Measurements from ENCODE around the gene FAM234B.
"Not testable (repeated sequence)": the region's sequence is repeated elsewhere in the genome, so short reads cannot be mapped to it uniquely, and the experiment has no call there.

The FAM234B gene

GRCh38 chr12:13060581-13060980 lies 16.4 kb downstream of the FAM234B start:
- no peak for DNase-seq (ENCODE audit: low spot score)

- no peak for DNase-seq (ENCODE audit: low spot score)
Measured at GRCh38 chr12:13061377-13061776, 17.2 kb downstream of the FAM234B start.

DNA sequence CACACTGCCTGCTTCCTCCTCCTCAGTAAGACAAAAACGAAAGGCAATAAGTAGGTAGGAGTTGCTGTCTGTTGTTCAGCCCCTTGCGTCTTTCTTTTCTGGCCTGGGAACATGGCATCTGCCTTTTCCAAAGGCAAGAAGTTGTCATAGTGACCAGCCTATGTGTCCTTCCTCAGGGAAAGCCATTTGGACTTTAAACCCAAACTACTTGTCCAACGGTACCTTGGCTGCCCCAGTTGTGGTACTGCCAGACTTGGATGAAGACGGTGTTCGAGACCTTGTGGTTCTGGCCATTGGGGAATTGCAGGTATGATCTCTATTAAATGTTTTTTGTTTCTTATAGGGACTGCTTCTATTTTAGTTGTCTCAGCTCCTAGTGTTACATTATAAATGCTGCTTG lies 18.5 kb downstream of the FAM234B start:
- no peak for DNase-seq (ENCODE audit: low spot score)

GRCh38 chr12:13066014-13066413 lies 21.8 kb downstream of the FAM234B start:
- no peak for DNase-seq (ENCODE audit: low spot score)

- no peak for DNase-seq (ENCODE audit: low spot score)
Measured at GRCh38 chr12:13066459-13066858, 22.3 kb downstream of the FAM234B start.

GRCh38 chr12:13067322-13067721 lies 23.1 kb downstream of the FAM234B start:
- DNase-seq (ENCODE audit: low spot score) = peak; percentile 11

DNA sequence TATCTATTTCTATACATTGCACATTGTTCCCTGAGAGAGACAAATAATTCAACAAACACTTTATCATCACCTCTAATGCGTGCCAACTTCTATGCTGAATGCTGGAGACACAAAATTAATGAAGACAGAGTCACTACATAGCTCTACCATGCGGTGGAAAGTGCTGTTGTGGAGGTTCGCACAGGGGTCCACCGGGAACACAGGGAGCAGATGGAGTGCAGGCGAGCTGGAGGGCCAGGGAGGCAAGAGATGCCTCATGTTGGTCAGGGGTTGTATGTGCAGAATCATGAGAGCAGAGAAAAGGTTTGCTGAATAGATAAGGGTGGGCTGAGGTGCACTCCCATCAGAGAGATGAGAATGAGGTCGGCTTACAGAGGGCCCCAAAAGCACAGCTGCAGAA lies 25.2 kb downstream of the FAM234B start:
- DNase-seq (ENCODE audit: low spot score) = no peak

DNA sequence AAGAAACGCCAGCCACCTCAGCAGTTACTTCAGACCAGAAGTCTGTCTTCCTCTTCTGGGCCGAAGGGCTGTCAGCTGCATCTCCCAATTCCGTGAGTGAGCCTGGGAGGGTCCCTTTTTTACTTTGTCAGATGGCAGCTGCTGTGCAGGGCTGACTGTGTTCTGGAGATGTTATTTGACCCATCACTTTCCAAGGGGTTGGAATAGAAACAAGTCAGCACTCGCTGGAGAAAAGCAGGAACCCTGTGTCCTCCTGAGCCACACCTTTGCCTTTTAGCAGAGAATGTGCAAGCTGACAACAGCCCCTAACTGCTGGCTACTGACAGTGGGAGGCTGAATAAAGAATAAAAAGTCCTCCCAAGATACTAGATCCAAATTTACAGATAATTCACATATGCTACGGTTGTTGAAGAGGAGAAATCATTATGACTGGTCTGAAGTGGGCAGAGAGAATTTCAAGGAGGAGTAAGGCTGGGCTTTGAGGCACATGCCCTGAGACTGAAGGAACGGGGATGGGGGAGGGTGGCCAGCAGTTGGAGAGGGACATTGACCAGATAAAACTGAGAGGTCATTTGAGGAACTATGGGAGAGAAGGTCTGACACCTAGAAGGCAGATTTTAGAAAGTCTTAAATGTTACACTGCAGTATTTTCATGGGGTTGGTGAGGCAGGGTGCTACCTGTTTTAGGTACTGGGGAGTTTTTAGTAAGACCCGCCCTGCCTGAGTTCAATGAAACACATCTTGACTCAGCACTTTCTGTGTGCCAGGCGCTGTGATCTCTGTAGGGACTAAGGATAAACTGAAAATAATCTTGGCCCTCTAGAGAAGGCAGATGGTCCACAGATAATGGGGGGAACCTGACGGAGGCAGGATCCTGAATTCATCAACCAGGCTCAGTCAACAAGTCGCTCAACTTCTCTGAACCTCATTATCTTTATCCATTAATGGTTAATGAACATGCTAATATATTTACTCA lies 27.4 kb downstream of the FAM234B start:
- no peak for DNase-seq (ENCODE audit: low spot score)

GRCh38 chr12:13073173-13073572 lies 29.0 kb downstream of the FAM234B start:
- no peak for DNase-seq (ENCODE audit: low spot score)

- DNase-seq (ENCODE audit: low spot score) = no peak
Measured at GRCh38 chr12:13074396-13075117, 30.4 kb downstream of the FAM234B start.

DNA sequence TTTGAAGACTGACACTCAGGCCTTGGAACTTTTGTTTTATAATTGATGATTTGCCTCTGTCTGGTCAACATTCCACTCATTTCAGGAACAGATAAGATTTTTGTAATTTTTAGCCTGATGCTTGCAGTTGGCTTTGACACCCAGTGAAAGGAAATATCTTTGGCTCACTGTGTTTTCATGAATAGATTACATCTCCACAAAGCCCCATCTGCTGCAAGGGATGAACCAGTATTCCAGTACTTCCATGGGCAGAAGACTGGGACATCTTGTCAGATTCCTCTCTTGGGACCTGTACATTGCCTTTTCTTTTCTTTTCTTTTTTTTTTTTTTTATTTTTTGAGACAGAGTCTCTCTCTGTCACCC lies 30.9 kb downstream of the FAM234B start:
- DNase-seq (ENCODE audit: low spot score) = no peak

DNA sequence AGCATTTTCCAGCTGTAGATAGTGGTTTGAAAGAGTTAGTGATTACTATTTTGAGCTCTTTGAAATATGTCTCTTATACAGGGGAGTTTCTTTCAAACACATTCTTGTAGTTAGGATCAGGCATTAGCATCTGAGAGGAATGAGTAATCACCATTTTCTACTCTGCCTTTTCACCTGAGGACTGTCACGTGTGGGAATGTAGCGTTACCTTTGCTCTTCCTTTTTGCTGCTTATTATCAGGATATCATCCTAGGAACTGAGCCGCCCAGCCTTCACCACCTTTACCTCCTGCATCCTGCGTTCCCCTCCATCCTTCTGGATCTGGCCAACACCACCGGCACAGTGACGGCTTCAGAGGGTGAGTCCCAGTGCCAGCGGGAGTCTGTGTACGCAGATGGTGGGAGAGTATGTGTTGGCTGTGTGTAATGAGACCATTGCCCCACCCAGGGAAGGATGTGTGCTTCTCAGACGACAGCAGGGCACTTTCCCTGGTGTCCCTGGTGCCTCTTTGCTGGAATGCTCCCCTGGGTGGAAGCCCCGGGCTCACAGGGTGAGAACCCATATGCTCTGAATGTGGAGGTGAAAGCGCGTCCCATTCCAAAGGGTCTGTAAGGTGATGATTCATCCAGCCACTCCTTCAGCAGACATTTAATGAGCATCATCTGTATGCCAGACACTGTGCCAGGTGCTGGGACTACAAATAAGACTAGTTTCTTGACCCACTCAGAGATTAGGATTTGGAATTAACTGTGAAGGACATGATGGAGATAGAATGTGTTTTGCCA lies 31.8 kb downstream of the FAM234B start:
- no peak for DNase-seq (ENCODE audit: low spot score)

GRCh38 chr12:13079440-13079906 lies 35.3 kb downstream of the FAM234B start:
- no peak for DNase-seq (ENCODE audit: low spot score)

GRCh38 chr12:13080266-13080665 lies 36.1 kb downstream of the FAM234B start:
- no peak for DNase-seq (ENCODE audit: low spot score)

GRCh38 chr12:13082861-13083260 lies 38.7 kb downstream of the FAM234B start:
- DNase-seq (ENCODE audit: low spot score) = no peak

DNA sequence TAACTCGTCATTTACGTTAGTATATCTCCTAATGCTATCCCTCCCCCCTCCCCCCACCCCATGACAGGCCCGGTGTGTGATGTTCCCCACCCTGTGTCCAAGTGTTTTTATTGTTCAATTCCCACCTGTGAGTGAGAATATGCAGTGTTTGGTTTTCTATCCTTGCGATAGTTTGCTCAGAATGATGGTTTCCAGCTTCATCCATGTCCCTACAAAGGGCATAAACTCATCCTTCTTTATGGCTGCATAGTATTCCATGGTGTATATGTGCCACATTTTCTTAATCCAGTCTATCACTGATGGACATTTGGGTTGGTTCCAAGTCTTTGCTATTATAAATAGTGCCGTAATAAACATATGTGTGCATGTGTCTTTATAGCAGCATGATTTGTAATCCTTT lies 39.5 kb downstream of the FAM234B start:
- DNase-seq (ENCODE audit: low spot score) = not testable (repeated sequence)

DNA sequence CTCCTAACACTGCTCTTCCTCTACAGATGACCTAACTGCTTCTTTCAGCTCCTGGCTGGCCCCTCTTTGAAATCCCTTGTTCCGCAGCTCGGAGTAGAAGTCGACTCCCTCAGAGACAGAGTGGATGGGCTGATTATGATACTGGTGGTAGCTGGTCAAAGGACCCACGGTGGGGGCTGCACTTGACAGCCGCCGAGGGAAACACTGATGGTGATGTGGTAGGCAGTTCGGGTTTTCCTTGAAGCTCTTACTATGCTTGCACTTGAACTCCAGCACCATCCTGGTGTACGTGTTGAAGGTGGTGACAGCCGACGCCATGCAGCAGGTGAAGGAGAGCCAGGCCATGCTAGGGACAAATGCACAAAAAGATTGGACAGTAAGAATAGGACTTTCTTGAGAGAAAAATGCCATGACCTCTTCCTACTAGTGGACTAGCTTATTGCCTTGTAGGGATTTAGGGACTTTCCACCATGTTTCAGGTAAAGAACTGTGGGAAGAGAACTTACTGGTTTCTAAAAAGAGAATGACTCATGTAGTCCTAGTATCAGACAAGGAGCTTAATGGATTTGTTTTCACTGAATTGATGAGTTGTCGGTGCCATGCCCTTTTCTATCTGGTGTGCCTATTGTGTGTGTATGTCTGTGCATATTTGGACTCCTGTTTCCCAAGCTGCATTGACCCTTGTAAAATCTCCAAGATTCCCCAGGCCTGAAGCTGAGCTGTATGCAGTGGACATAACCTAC lies 40.9 kb downstream of the FAM234B start:
- no peak for DNase-seq (ENCODE audit: low spot score)

GRCh38 chr12:13085968-13086686 lies 41.9 kb downstream of the FAM234B start:
- no peak for DNase-seq (ENCODE audit: low spot score)

DNA sequence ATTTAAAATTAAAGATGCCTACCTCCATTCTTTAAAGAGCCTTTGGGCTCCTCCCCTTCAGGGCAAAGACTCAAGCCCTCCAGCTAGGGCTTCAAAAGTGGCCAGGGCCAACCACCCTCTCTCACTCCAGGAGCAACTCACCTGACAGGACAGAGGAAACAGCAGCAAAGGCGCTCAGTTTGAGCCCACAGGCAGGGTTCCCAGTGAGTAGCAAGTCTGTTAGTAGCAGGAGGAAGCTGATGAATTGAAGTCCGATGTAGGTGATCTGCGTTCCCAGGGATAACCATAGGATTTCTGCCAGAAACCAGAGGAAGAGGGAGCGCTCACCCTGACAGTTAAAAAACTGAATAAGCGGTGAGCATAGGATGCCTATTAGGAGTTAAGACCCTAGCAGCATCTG lies 43.6 kb downstream of the FAM234B start:
- no peak for DNase-seq (ENCODE audit: low spot score)

DNA sequence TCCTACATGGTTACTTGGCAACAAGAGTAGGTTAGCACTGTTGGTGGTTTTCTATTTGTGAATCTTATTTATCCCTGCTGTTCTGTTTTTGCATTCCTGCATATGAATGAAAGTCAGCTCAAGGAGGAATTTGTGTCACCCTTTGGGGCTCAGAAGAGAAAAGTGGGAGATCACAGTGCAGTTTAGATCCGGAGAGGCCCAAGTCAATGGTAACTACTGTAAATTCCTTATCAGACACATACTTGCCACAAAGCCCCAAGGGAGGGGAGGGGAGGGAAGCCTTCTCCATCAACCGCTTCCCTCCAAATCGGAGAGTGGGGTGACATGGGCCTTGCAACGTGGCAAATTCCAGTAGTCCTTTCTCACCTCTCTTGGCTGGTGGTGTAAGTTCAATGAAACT lies 44.3 kb downstream of the FAM234B start:
- DNase-seq (ENCODE audit: low spot score) = no peak

DNA sequence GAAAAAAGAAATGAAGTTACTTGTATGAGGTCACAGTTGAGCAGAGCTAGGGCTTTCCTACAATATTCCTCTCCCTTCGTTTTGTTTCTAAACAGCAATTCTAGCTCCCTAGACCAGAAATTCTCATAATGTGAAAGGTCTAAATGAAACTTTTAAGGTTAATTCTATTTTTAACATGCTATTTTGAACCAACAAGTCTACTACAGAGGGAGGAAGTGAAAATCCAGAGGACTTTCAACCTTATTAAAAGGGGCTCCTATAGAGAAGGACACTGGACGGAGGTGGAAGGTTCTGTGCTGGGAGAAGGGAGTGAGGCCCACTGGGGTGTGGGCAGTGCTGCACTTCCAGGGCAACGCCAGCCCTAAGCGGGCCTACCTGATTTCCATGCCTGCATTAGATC lies 45.9 kb downstream of the FAM234B start:
- no peak for DNase-seq (ENCODE audit: low spot score)

Data from activated CD4-positive, alpha-beta T cell treated with anti-CD3 and anti-CD28 coated beads, Interleukin-2, Interleukin-4, amounts not matched to agents 100 ng/mL and 50 ng/mL, durations not matched to agents 16 hours and 8 hours (primary cell).